Ovary (tissue), 9 donors: ENCODE measurements around the gene TMIGD1. TPM values are rescaled to one million over a fixed set of nuclear protein-coding genes. Genes with fewer than 3 reads are reported as not detected.
"Not testable (repeated sequence)": the region's sequence is repeated elsewhere in the genome, so short reads cannot be mapped to it uniquely, and the experiment has no call there.

ENCODE experiments used
- DNase-seq, 5 donors: peaks; one replicate each; pipeline ENCODE4 v3.0.0-alpha.2; 2019 to 2020
- H3K27ac ChIP-seq, 2 donors: fragments of 200-600 bp; one replicate each; pipeline versions ENCODE4 v1.5.1 to v1.8.0; 2019 to 2022
- H3K27me3 ChIP-seq: fragments of 200-600 bp; one replicate; pipeline ENCODE4 v1.8.0; 2022
- H3K36me3 ChIP-seq: fragments of 200-600 bp; sonication (generic); one replicate; pipeline ENCODE4 v1.5.1; 2019
- H3K4me1 ChIP-seq: one replicate; pipeline ENCODE4 v1.8.1; 2013; ENCODE audit warnings: mild to moderate bottlenecking, moderate library complexity; ENCODE audit not compliant: insufficient read depth
- H3K4me3 ChIP-seq: fragments of 200-600 bp; sonication (generic); one replicate; pipeline ENCODE4 v1.5.1; 2017
- H3K9me3 ChIP-seq, 2 donors: fragments of 200-600 bp in 1 of 2; sonication (generic) in 1 of 2; one replicate each; pipeline versions ENCODE4 v1.5.1 to v1.8.1; 2013 to 2019; ENCODE audit warnings: mild to moderate bottlenecking in 1 of 2, moderate library complexity in 1 of 2
- CTCF ChIP-seq, 3 donors: fragments of 450-650 bp in 2 of 3; fragments of 200-600 bp in 1 of 3; IDR thresholded peaks; one replicate each; pipeline versions ENCODE4 v1.5.1 to v1.8.0; 2016 to 2022; ENCODE audit warnings: antibody characterized with exemption in 3 of 3, mild to moderate bottlenecking in 1 of 3
- EP300 ChIP-seq: sonication (generic); formaldehyde crosslinking; IDR thresholded peaks from one replicate; pipeline ENCODE4 v1.6.1; 2017; ENCODE audit warnings: antibody characterized with exemption
- POLR2A ChIP-seq: fragments of 450-650 bp; IDR thresholded peaks from one replicate; pipeline ENCODE4 v1.6.1; 2017; ENCODE audit warnings: antibody characterized with exemption, mild to moderate bottlenecking, moderate library complexity
- WGBS, 3 donors: extraction: QIAGEN DNeasy Blood & Tissue Kit in 1 of 3; methylation state at CpG; one replicate each; pipeline versions ENCODE4 v1.1.5 to v1.1.7; 2013 to 2017; 5-methylcytosine and 5-hydroxymethylcytosine counted together
- intact Hi-C, 4 donors: fragments of 100-400 bp; cut with DNase I; formaldehyde crosslinking; loops; one replicate each; pipeline versions ENCODE4 v1.11.0 to v1.15.1; 2022 to 2023
- polyA plus RNA-seq, 2 donors: library from polyadenylated mRNA; stranded (reverse); fragments of 200-250 nt in 1 of 2; fragments of 350-450 nt in 1 of 2; fragmentation: Illumina TruSeq in 1 of 2; extraction: RNeasy Lipid Tissue Mini Kit (QIAGEN cat#74804) in 1 of 2; gene quantifications; one replicate each; pipeline ENCODE4 v1.2.3, GENCODE V29; 2013 to 2014
- total RNA-seq, 7 donors: library from RNA; depleted of rRNA in 2 of 7; stranded (reverse); fragments of >200 nt in 2 of 7; fragmentation: NEBNext Ultra II Directional in 3 of 7; extraction: Animal tissue kit (Norgen Biotek cat#: 25700) in 3 of 7; gene quantifications; one replicate each; pipeline versions ENCODE4 v1.1.0 to v1.2.4, GENCODE V29; 2016 to 2023
- donor health status: DM: no; HTN: no; CAD: no; lungs with moderate emphysema.
- donor health status: DM: no; HTN: no; CAD: no.
- donor health status: Bipolar disorder and iron deficiency.
- donor health status: DM: yes; HTN: yes; CAD: no.
- donor health status: DM: no; HTN: no; CAD: no.
- donor health status: DM: yes; HTN: yes; CAD: no.

TMIGD1 gene
- total and polyA plus RNA-seq, 9 donors, result 0.36 TPM; not detected in 8

GRCh38 chr17:30351735-30352134 lies 17.9 kb upstream of the TMIGD1 start:
- TF ChIP-seq EP300, result no peak
- no peak for TF ChIP-seq POLR2A
- no peak for TF ChIP-seq CTCF (IDR thresholded peaks at IDR 0.05)
- Histone ChIP-seq H3K4me3 (no peak overlapping the region), H3K27me3 (no peaks in the 10 kb centered on the region), H3K36me3 (no peaks in the 10 kb centered on the region), H3K4me1 (no peaks in the 10 kb centered on the region), H3K27ac (no peak overlapping the region), H3K9me3 (no peaks in the 10 kb centered on the region)
- intact Hi-C loops, result no loop called here
- WGBS, 3 donors, result 90 to 92% (median 91%) methylated on average over 2 of the region's 2 CpGs
- no peak for DNase-seq

GRCh38 chr17:30351263-30351662 lies 17.4 kb upstream of the TMIGD1 start:
- H3K4me3 ChIP-seq, DNase-seq, H3K36me3 ChIP-seq, H3K27ac ChIP-seq, H3K9me3 ChIP-seq, intact Hi-C loops, H3K27me3 ChIP-seq, H3K4me1 ChIP-seq: not testable (repeated sequence)
- 91 to 95% (median 93%) methylated on average over 4 of the region's 4 CpGs for WGBS, 3 donors

- 93 to 97% (median 96%) methylated on average over 1 of the region's 1 CpG for WGBS, 3 donors
- intact Hi-C loops, result no loop called here
These were observed 15.4 kb upstream of the TMIGD1 start for GRCh38 chr17:30349252-30349651.

GRCh38 chr17:30347488-30347887 lies 13.6 kb upstream of the TMIGD1 start:
- TF ChIP-seq CTCF (IDR thresholded peaks at IDR 0.05) (no peak), EP300 (no peak), POLR2A (no peak)
- 61 to 67% (median 67%) methylated on average over 4 of the region's 4 CpGs for WGBS, 3 donors
- H3K9me3 ChIP-seq, result no peaks in the 10 kb centered on the region
- no peak overlapping the region for H3K4me3 ChIP-seq
- H3K4me1 ChIP-seq, result no peaks in the 10 kb centered on the region
- DNase-seq, result no peak
- intact Hi-C loops, result no loop called here
- H3K27me3 ChIP-seq, result no peaks in the 10 kb centered on the region
- no peak overlapping the region for H3K27ac ChIP-seq
- no peaks in the 10 kb centered on the region for H3K36me3 ChIP-seq

More at GRCh38 chr17:30349252-30349651, 15.4 kb upstream of the TMIGD1 start:
- Histone ChIP-seq H3K27ac (no peak overlapping the region), H3K4me1 (no peaks in the 10 kb centered on the region), H3K36me3 (no peaks in the 10 kb centered on the region), H3K9me3 (no peaks in the 10 kb centered on the region), H3K4me3 (no peak overlapping the region), H3K27me3 (no peaks in the 10 kb centered on the region)
- TF ChIP-seq CTCF (IDR thresholded peaks at IDR 0.05) (no peak), EP300 (no peak), POLR2A (no peak)
- no peak for DNase-seq

- H3K4me1 ChIP-seq, result no peaks in the 10 kb centered on the region
- no peak for DNase-seq
- H3K27me3 ChIP-seq, result no peaks in the 10 kb centered on the region
- no peaks in the 10 kb centered on the region for H3K36me3 ChIP-seq
- no peaks in the 10 kb centered on the region for H3K9me3 ChIP-seq
- no peak overlapping the region for H3K27ac ChIP-seq
- TF ChIP-seq EP300 (no peak), POLR2A (no peak), CTCF (IDR thresholded peaks at IDR 0.05) (no peak)
- WGBS, 3 donors, result 83 to 85% (median 83%) methylated on average over 3 of the region's 3 CpGs
- H3K4me3 ChIP-seq, result no peak overlapping the region
- intact Hi-C loops, result no loop called here
These were observed 12.5 kb upstream of the TMIGD1 start for GRCh38 chr17:30346221-30346795.
